HPDE6-E6E7 (cell line): ENCODE data around the gene PSMC1.
"Not testable (repeated sequence)": the region's sequence is repeated elsewhere in the genome, so short reads cannot be mapped to it uniquely, and the experiment has no call there.

Experiments used
- DNase-seq: peaks from one replicate; pipeline ENCODE4 v3.0.0; 2011; ENCODE audit warnings: missing footprints; ENCODE audit errors: extremely low spot score

Gene PSMC1

DNA sequence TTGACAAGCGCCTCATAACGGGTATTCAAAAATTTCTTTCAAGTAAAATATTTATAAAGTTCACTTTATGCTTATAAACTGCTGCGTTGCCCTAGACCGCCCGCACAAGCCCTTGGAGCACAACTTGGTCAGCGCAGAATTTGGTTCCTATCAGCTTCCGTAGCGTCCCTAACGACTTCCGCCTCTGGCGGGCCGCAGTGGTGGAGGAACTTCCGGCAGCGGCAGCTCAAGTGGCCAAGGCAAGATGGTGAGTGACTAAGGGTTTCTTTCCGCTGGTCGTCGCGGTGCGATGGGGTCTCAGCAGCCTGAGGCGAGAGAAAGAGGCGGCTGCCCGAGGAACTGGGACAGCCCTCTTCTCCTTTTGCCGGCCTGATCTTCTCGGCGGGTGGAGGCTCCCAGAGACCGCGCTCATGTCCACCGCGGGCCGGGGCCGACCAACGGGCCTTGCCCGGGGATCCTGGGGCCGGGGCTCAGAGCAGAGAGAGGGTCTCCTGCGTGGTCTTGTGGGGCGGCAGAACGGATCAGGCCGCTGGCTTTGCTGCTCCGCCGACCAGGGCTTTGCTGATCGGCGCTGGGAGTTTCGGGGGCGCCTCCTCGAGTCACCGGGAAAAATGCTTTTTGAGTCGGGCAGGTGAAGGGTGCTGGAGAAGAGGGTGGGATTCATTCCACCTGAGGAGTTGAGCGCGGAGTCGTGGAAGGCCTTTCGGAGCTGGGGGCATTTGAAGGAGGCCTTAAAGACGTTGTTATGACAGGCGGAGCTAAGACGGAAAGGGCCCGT, at the start of gene PSMC1:
Gene PSMC1 (plus strand): TSS at position 200 of the 778 bp plus-strand sequence. CDS start 45 bp downstream, at position 245.
- DNase-seq: peak; percentile 88

- DNase-seq: no peak
These were observed 43.1 kb upstream of the PSMC1 start for GRCh38 chr14:90213099-90213748.

- DNase-seq: no peak
These were observed 27.9 kb upstream of the PSMC1 start for GRCh38 chr14:90228478-90228877.

DNA sequence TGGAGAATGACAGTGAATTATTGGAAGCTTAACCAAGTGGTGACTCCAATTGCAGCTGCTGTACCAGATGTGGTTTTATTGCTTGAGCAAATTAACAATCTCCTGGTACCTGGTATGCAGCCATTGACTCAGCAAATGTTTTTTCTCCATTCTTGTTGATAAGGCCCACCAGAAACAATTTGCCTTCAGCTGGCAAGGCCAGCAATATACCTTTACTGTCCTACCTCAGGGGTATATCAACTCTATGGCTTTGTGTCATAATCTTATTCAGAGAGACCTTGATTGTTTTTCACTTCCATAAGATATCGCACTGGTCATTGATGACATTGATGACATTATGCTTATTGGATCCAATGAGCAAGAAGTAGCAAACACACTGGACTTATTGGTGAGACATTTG, 26.4 kb upstream of the PSMC1 start:
- DNase-seq: not testable (repeated sequence)

- peak; percentile 69 for DNase-seq
These were observed 21.0 kb upstream of the PSMC1 start for GRCh38 chr14:90235179-90235976.

- DNase-seq: no peak
These were observed 17.2 kb upstream of the PSMC1 start for GRCh38 chr14:90239139-90239538.

GRCh38 chr14:90242444-90242843, 13.9 kb upstream of the PSMC1 start:
- no peak for DNase-seq

DNA sequence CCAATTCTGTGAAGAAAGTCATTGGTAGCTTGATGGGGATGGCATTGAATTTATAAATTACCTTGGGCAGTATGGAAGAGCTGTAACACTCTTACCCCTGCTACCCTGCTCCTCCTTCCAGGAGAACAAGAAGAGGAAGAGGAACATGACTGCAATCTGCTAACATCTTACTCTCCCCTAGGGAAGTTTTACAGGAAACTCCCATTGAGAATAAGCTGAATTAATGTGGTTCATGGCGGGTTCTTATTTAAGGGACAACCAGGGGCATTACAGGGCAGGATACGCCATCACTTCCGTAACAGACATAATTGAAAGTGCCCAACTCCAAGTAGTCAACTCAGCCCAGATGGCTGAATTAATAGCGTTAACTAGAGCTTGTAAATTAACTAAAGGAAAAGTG, 9.4 kb upstream of the PSMC1 start:
- no peak for DNase-seq

DNA sequence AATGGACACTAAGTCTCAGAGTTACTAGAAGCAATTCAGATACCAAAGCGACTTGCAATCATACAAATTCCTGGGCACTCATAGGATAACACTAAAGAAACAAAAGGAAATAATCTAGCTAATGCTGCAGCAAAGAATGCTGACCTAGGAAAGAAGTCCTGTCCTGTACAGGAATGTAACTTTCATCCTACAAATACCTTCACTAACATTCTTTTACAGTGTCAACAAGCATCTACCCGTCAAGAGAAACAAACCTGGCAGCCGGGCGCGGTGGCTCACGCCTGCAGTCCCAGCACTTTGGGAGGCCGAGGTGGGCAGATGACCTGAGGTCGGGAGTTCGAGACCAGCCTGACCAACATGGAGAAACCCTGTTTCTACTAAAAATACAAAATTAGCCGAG, 8.9 kb upstream of the PSMC1 start:
- DNase-seq: not testable (repeated sequence)

DNA sequence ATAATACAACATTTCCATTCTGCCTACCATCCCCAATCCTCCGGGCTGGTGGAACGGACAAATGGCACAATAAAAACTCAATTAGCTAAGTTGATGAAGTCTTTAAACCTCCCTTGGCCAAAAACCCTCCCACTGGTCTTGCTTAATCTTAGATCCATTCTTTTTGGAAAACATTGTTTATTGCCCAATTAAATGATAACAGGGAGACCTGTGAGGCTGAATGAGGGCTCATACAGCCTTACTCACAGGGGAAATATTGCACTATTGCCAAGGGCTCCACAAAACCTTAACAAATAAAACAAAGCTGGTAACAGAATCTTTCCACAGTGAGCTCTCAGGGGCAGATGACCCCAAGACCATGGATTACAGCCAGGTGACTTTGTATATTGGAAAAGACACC, 7.8 kb upstream of the PSMC1 start:
- DNase-seq: no peak

DNA sequence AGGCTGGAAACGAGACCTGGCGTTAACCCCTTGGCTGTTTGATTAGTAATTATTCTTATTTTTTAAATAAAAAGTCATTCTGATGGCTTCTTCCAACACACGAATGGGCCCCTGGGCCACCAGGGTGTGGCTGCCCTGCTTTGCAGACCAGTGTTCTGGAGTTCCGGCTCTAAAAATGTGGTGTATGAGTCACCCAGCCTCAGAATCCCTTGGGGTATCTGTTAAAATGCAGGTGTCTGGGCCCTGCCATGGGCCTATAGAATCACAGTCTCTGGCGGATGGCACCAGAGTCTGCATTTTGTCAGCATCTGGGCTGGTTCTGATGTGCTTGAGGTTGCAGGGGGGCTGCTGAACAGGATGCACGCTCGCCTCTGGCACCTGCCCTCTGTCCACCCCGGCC, 2.5 kb upstream of the PSMC1 start:
- DNase-seq: no peak

- no peak for DNase-seq
These were observed 482 bp upstream of the PSMC1 start for GRCh38 chr14:90255871-90256270.

GRCh38 chr14:90263748-90264449, 7.5 kb downstream of the PSMC1 start:
- DNase-seq: no peak

- no peak for DNase-seq
These were observed 10.2 kb downstream of the PSMC1 start for GRCh38 chr14:90266441-90267154.

GRCh38 chr14:90268420-90268819, 12.1 kb downstream of the PSMC1 start:
- DNase-seq: no peak

- DNase-seq: no peak
These were observed 16.2 kb downstream of the PSMC1 start for GRCh38 chr14:90272523-90272922.

- no peak for DNase-seq
These were observed 17.2 kb downstream of the PSMC1 start for GRCh38 chr14:90273532-90273931.

DNA sequence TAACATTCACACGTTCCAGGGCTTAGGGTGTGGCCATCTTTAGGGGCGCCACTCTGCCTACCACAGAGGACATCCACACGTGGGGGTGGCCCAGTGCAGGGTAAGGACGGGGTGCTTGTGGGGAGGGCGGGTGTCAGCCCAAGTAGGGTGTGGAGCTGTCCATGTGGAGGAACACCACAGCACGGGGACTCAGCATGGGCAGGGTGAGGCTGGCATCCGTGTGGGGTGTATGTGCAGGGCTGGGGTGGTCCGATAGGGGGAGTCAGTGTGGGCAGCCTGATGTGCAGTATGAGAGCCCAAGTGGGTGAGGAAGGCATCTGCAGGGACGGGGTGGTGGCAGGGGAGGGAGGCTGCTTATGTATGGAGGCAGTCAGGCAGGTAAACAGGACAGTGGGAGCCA, 17.7 kb downstream of the PSMC1 start:
- no peak for DNase-seq

GRCh38 chr14:90274808-90275457, 18.6 kb downstream of the PSMC1 start:
- peak; percentile 67 for DNase-seq

DNA sequence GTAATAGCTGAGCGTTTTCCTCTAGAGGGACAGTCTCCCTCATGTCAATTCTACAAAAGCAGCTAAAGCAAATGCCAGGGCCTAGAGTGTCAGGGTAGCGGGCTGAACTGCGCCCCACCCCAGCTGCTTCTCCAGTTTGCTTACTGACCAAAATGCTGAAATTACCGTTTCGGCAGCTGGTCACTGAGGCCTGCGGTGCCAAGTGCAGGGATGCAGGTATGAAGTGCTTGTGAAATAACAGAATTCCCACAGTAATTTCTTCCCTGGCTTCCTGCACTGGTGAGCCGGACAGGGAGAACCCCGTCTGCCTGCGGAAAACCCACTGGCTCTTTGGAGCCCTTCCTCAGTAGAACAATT, 19.1 kb downstream of the PSMC1 start:
- DNase-seq: no peak

DNA sequence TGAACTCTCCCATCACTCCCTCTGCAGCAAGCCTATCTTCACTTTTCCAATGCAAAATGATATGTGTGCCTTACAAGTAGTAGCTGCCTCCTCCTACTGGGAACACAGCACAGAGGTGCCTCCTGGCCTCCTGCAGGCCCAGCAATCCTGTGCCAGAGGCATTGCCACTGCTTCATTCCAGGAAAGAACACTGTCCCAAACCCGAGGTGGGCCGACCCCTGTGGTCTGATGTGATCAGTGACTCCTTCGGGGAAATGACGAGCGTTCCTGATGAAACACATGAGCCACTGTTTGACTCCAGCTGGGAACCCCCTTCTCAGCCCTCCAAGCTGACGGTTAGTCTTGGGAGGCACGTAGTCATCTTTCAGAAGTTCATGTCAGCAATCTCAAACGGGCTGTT, 19.5 kb downstream of the PSMC1 start:
- no peak for DNase-seq
